COLO668 (cell line): ENCODE data around the gene HSD17B2.
"Not testable (repeated sequence)": the region's sequence is repeated elsewhere in the genome, so short reads cannot be mapped to it uniquely, and the experiment has no call there.

Experiments
- DNase-seq: peaks from one replicate; lab custom pipeline; 2025; ENCODE audit not compliant: unreplicated experiment; lab: John Stamatoyannopoulos, UW

HSD17B2 gene, protein sequence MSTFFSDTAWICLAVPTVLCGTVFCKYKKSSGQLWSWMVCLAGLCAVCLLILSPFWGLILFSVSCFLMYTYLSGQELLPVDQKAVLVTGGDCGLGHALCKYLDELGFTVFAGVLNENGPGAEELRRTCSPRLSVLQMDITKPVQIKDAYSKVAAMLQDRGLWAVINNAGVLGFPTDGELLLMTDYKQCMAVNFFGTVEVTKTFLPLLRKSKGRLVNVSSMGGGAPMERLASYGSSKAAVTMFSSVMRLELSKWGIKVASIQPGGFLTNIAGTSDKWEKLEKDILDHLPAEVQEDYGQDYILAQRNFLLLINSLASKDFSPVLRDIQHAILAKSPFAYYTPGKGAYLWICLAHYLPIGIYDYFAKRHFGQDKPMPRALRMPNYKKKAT

DNA sequence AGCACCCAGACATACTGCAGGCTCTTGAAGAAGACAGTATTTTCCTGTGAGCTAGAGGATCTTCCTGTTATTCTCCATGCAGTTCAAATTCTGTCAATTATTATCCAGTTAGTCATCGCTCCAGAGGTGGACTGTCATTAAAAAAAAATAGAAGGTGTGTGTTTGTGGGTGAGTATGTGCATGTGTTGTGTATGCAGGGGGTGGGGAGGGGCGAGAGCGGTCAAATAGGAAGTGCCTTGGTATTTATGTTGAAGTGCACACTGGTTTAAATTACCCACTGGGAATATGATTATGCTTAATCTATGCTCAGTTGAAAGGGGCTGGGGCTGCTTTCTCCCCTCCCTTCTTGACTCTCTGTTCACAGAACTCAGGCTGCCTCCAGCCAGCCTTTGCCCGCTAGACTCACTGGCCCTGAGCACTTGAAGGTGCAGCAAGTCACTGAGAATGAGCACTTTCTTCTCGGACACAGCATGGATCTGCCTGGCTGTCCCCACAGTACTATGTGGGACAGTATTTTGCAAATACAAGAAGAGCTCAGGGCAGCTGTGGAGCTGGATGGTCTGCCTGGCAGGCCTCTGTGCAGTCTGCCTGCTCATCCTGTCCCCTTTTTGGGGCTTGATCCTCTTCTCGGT, at the start of gene HSD17B2:
Gene HSD17B2 (plus strand): TSS at position 273 of the 632 bp plus-strand sequence. CDS start 172 bp downstream, at position 445.
- peak; percentile 69 for DNase-seq

DNA sequence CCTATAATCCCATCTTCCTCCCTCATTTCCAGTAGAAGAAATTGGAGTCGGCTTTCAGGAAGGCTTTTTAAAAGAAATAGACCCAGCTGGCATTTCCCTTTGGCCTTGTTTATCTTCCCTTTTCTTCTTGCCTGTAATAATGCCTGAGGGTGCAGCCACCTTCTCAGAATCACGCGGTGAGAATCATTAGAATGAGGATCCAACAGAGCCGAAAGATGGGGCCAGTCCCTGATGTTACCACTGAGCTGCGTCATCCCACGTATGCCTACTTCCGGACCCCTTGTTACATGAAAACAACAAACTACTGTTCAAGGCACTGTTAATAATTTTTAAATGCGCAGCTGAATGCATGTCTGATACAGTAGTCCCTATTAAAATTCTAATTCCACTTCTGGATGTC, 47.9 kb upstream of the HSD17B2 start:
- DNase-seq, result no peak

DNA sequence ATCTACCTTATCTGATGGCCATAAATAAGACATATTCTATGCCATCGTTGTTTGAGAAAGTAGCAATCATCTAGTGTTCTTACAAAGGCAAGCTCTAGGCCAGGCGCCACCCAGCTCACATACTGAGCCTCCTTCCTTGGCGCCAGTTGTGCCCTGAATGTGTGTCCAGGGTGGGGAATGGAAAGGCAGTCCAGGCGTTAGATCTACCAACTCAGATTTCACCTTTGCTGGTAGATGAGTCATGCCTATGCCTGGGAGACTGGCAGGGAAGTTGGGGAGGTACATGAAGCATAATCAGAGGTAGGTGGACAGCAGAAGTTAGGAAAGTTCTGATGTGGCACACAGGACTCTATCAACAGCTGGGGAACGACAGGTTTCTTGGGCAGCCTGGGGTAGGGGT, 47.3 kb upstream of the HSD17B2 start:
- DNase-seq, result no peak

DNA sequence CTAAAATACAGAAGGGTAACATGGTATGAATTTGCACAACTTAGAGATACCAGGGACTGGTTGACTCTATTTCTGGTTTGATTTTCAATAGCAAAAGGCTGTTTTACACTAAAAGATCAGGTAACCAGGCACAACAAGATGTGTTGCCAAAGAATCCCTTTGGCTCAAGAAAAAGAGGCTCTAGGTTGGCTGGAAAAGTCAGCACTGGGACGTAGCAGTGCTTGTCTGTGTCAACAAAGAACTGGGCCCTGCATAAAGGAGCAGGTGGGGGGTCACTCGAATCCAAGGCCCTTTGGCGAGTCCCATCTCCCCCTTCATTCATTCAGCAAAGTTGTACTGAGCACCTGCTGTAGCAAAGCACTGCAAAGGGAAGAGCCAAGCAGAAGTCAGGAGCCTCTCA, 42.2 kb upstream of the HSD17B2 start:
- DNase-seq, result no peak

DNA sequence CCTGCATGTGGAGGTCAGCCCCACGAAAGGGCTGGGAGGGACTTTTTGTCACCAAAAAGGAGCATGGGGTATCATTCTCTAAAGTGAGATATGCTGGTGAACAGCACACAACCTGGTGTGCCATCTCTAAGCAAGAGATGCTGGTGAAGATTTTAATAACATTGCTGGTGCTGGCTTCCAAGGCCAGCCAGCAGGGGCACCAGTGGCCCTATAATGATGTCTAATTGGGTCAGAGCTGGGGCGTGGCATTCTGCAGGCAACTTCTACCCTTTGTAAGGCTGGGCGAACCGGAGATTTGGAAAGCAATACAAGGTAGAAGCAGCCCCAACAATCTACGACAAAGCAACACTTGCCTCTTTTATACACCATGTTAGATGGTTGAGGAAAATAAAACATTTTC, 40.6 kb upstream of the HSD17B2 start:
- DNase-seq, result peak; percentile 9

DNA sequence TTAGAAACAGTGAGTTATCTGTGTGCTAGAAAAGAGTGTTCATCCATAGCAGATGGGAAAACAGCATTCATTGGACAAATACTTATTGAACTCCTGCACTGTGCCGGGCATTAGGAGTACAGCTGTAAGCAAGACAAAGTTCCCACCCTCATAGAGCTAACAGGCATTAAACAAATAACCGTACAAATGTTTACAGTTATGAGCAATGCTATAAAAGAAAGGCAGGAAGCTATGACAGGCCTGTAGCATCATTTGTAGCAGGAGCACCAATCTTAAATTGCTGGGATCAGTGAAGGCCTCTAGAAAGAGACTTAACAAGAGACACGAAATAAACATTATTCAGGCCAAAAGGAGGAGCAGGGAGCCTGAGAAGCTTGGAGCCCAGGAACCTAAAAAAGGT, 39.4 kb upstream of the HSD17B2 start:
- no peak for DNase-seq

DNA sequence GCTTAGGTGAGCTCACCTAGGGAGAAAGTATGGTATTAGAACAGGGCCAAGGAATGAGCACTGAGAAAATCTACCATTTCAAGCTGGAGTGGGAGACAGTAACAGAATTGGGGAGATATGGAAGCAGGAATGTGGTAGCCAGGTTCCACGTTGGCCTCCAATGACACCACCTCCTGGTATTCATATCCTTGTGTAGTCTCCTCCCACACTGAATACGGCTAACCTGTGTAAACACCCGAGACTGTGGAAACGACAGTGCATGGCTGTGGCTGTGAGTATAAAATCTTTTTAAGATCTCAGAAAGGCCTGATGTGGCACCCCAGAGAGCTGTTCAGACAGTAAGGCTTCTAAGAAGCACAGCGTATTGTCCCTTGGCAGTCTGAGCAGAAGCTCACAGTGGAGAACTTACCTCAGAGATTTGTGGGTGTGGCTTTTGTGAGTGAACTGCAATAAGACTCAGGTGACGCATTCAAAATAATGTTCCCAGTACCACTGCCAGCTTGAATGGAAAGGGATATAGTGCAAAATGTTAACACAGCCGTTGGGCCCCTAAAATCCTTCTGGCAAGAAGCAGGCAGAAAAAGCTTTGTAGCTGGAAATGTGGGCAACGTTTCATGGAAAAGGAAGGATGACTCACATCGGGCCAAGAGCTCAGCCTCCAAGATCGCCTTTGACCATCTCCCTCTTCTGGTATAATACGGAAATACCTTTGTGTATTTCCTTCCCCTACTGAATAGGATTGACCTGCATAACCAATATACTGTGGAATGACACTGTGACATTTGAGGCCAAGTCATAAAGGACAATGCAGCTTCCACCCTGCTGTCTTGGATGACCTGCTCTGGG, 38.2 kb upstream of the HSD17B2 start:
- no peak for DNase-seq

DNA sequence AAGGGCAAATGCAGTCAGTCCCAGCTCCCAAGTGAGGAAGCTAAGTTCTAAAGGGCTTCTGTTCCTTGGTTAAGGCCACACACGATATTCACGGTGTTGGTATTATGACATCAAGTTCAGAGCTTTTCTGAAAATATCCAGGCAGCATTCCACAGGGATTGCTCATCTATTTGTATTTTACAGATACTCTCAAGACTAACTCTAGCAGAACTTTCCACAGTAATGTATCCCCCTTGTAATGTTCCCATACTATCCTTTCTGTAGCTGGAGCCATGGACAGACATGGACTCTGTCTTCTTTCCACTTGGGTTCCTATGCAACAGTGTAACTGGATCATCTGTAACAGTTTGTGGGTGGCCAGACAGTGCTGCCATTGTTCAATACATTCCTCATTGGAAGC, 37.3 kb upstream of the HSD17B2 start:
- DNase-seq, result no peak

DNA sequence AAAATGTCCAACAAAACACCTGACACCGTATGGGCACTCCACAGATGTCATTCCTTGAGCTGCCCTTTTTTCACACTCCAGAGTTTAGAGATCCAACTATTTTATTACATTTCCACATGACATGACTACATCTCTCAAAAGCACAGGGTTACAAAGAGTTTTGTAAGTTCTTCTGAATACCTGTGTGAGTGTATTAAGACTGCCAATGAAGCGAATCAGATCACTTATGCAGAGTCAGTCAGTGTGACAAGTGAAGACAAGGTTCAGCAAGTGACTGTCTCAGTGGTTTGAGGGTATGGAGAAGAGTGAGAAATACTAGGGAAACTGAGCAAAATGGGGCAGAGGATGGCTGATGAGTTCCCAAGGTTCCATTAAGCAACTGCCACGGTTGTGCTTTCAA, 32.2 kb upstream of the HSD17B2 start:
- no peak for DNase-seq

DNA sequence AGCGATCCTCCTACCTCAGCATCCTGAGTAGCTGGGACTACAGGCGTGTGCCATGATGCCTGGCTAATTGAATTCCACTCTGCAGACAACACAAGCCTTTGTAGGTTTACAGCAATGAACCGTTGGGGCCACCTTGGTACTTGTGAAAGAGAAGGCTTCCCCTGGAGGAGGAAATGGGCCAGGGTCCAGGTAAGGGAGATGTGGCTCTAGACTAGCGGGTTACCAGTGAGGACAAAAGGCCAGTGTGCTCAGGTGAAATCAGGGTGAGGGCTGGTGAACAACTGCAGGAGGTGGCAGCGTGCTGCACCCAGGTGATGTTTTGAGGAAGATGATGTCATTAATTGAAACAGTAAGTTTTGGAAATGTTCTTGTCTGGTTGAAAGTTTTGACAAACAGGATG, 30.5 kb upstream of the HSD17B2 start:
- DNase-seq, result no peak

DNA sequence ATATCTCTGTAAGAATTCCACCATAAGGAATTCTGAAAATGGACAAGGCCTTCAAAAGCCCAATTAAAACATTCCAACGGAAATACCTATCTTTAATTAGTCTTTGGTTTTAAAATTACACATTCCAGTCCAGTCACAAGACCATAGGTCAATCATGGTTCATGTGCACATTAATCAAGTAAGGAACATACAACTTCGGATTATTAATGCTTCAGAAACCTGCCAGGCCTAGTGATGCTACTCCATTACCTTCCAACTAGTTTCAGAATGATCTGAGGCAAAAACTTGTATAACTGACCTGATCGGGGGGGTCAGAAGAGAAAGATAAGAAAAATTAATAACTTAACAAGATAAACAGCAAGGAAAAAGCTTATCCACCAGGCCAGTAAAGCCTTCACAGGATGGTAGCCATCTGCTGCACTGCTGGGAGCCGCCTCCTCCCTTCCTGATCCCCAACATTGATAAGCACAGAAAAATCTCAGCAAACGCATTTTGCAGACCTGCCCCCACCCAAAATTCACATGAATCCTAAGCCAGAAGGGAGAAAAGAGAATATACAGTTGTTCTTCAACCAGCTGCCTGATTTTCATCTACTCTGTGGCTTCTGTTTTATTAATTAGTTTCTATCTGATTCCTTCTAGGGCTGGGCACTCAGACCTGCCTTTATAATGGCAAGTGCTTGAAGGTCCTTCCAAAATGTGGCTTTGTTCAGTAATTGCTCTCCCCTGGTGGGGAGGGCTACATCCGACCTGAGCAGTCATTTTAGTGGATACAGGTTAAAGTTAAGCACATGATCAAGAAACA, 29.8 kb upstream of the HSD17B2 start:
- DNase-seq, result no peak

DNA sequence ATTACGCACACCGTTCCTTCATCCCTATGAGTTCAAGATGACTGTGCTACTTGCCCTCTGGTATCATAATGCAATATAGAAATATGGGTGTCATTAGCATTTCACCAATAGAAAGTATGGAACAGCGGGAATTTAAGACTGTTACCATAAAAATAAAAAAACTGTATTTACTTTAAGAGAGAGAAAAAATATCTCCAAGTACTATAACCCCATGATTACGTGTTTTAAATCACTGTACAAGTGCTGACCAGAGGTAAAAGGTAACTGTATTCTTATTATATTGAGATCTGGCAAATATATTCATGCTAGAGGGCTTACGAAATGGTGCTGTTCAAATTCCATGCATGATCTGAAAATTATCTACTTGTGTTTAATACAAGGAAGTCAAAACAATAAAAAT, 29.0 kb upstream of the HSD17B2 start:
- no peak for DNase-seq

DNA sequence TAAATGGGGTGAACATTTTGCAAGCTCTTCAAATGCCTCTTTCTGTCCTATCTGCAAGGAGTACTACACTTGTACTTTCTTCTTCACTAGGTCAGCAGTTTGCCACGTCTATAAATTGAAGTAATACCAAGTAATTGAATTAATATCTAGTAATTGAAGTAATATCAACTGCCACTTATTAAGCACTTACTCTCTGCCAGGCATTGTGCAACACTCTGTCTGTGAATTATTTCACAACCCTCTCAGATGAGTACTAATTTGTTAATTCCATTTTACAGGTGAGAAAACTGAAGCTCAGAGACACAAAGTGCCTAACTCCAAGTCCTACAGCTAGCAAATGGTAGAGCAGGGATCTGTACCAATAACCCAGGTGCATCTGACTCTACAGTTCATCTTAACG, 27.9 kb upstream of the HSD17B2 start:
- no peak for DNase-seq

DNA sequence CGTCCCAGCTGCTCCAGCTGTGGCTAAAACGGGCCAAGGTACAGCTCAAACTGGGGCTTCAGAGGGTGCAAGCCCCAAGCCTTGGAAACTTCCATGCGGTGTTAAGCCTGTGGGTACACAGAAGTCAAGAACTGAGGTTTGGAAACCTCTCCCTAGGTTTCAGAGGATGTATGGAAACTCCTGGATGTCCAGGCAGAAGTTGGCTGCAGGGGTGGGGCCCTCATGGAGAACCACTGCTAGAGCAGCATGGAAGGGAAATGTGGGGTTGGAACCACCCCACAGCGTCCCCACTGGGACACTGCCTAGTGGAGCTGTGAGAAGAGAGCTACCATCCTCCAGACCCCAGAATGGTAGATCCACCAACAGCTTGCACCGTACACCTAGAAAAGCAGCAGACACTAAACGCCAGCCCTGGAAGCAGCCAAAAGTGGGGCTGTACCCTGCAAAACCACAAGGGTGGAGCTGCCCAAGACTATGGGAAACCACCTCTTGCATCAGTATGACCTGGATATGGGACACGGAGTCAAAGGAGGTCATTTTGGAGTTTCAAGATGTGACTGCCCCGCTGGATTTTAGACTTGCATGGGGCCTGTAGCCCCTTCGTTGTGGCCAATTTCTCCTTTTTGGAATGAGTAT, 26.0 kb upstream of the HSD17B2 start:
- no peak for DNase-seq

DNA sequence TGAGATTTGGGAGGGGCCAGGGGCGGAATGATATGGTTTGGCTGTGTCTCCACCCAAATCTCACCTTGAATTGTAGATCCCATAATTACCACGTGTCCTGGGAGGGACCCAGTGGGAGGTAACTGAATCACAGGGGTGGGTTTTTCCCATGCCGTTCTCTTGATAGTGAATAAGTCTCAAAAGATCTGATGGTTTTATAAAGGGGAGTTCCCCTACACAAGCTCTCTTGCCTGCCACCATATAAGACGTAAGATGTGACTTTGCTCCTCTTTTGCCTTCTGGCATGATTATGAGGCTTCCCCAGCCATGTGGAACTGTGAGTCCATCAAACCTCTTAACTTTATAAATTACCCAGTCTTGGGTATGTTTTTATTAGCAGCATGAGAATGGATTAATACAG, 25.3 kb upstream of the HSD17B2 start:
- not testable (repeated sequence) for DNase-seq

DNA sequence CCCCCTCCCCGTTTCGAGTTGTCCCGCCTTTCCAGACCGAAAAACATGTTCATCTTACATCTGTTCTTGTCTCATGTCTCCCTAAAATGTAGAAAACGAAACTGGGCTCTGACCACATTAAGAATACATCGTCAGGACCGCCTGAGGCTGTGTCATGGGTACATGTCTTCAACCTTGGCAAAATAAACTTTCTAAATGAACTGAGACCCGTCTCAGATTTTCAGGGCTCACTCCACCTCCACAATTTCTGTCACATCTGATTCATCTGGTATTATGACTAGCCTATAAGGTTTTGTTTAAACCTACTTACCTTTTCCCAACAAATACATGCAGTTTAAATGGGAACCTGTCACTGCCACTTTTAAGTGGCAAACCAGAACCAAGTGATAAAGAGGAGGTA, 24.4 kb upstream of the HSD17B2 start:
- DNase-seq, result no peak

DNA sequence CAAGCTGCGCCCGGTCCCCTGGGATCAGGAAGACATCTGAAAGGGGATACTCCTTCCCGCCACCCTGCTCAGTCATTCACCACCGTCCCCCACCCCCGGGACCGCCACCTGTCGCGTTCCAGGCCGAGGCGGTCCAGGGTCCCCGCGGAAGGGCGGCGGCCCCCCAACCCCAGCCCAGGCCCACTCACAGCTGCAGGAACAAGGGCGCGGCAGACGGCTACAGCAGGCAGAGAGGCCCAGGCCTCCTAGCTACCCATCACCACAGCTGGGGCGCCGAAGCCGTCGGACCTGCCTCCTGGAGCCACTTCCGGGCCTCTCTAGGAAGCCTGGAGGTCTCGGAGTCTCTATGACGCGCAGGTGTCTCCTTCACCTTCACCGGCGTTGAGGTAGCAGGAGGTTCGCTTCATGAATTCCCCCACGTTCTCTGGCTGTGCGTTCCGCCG, 23.8 kb upstream of the HSD17B2 start, which contains the start of gene SDR42E1:
Gene SDR42E1 (minus strand): TSS at position 272 of the 443 bp plus-strand sequence. CDS start 10,612 bp downstream, outside the sequence.
- peak; percentile 93 for DNase-seq

DNA sequence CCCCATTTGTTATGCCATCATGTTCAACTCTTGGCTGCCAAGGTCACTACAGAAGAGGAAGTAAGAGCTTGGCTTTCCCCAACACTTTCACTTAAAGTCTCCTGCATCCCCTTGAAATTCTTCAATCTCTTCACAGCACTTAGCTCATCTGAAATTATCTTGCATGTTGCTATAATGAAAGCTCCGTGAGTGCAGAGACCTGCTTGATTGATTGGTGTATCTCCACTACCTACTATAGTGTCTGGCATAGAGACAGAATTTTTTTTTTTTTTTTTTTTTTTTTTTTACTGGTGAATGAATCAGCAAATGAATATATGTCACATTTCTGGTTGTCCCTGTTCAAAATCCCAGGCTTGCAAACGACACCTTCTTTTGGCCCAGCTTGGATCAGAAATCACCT, 21.9 kb upstream of the HSD17B2 start:
- DNase-seq, result no peak

DNA sequence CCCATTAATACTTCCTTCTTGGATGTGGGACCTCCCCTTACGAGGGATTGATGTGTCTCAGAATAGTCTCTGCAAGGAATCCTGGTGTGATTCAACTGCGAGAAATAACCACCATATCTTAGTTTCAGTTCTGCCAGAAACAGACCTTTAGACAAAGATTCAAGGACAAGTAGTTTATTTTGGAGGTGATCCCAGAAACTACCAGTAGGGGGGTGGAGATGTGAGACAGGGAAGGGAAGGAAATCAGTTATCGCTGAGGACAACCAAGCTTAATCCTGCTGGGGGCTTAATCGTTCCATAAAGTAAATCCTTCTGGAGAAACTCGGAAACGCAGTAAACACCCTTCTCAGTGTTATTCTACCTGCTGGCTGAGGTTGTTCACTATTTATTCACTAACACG, 18.8 kb upstream of the HSD17B2 start:
- DNase-seq, result no peak

DNA sequence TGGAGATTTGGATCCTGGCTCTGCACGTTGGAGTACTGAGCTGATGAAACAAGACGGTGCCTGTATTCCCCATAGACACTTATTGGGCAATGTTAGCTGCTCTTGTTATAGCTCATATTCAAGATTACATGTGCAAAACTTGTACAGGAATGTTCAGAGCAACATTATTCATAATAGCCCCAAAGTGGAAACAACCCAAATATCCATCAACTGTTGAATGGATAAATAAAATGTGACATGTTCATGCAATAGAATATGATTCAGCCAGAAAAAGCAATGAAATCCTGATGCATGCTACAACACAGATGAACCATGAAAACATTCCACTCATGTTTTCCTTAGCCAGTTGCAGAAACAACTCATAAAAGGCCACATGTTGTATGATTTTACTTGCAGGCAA, 18.1 kb upstream of the HSD17B2 start:
- no peak for DNase-seq
